HG03196 (cell line): ENCODE measurements around the gene ZNF688.

Experiments used
- ATAC-seq: cut with Tn5 transposase; IDR thresholded peaks from one replicate; pipeline ENCODE4 v1.9.1; 2021; ENCODE audit not compliant: unreplicated experiment

The ZNF688 gene

DNA sequence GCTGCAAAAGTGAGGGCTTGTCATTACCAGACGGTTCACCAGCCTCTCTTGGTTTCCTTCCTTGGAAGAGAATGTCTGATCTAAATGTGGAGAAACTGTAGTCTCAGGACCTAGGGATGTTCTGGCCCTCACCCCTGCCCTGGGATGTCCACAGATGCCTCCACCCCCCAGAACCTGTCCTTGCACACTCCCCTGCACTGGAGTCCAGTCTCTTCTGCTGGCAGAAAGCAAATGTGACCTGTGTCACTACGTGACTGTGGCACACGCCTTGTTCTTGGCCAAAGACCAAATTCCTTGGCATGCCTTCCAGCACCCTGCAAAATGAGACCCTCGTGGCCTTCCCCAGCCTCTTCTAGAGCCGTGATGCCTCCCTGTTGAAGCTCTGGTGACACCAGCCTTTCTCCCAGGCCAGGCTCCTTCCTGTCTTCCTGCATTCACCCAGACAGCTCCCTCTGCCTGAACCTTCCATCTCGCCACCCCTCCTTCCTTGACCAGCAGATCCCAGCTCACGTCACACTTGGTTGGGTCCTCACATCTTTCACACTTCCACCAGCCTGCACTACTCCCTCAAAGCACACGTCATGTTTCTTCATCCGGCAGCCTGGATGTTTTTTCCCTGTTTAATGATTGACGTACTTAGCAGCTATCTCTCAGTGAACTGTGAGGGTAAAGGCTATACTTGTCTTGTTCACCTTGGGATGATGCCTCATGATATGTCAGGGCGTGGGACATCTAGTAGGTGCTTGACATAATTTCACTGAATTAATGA, 49.5 kb downstream of the ZNF688 start:
- no peak for ATAC-seq

DNA sequence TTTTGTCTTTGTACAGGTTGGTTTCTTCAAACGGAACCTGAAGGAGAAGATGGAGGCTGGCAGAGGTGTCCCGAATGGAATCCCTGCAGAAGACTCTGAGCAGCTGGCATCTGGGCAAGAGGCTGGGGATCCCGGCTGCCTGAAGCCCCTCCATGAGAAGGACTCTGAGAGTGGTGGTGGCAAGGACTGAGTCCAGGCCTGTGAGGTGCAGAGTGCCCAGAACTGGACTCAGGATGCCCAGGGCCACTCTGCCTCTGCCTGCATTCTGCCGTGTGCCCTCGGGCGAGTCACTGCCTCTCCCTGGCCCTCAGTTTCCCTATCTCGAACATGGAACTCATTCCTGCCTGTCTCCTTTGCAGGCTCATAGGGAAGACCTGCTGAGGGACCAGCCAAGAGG, 50.0 kb downstream of the ZNF688 start:
- no peak for ATAC-seq
